HG02642 (cell line): Measurements from ENCODE around the gene ZFP92.
"Not testable (repeated sequence)": the region's sequence is repeated elsewhere in the genome, so short reads cannot be mapped to it uniquely, and the experiment has no call there.

ENCODE experiments used
- ATAC-seq: cut with Tn5 transposase; IDR thresholded peaks from one replicate; pipeline ENCODE4 v1.9.1; 2021; ENCODE audit warnings: mild to moderate bottlenecking; ENCODE audit not compliant: unreplicated experiment, poor library complexity

Gene ZFP92

GRCh38 chrX:153384973-153385372, 26.3 kb upstream of the ZFP92 start:
- not testable (repeated sequence) for ATAC-seq

- ATAC-seq = no peak
Measured at GRCh38 chrX:153386097-153386496, 25.2 kb upstream of the ZFP92 start.

- no peak for ATAC-seq
Measured at GRCh38 chrX:153387345-153387744, 23.9 kb upstream of the ZFP92 start.

- ATAC-seq = no peak
Measured at GRCh38 chrX:153387987-153388721, 23.1 kb upstream of the ZFP92 start.

- no peak for ATAC-seq
Measured at GRCh38 chrX:153388722-153389459, 22.4 kb upstream of the ZFP92 start.

GRCh38 chrX:153389460-153389768, 21.9 kb upstream of the ZFP92 start:
- not testable (repeated sequence) for ATAC-seq

- no peak for ATAC-seq
Measured at GRCh38 chrX:153392642-153393321, 18.5 kb upstream of the ZFP92 start.

GRCh38 chrX:153394612-153395011, 16.7 kb upstream of the ZFP92 start:
- no peak for ATAC-seq

GRCh38 chrX:153395613-153396319, 15.5 kb upstream of the ZFP92 start:
- ATAC-seq = no peak

- ATAC-seq = no peak
Measured at GRCh38 chrX:153396320-153397195, 14.7 kb upstream of the ZFP92 start.

GRCh38 chrX:153397256-153397960, 13.9 kb upstream of the ZFP92 start:
- no peak for ATAC-seq

- ATAC-seq = no peak
Measured at GRCh38 chrX:153398275-153398960, 12.9 kb upstream of the ZFP92 start.

- ATAC-seq = no peak
Measured at GRCh38 chrX:153400146-153401132, 10.8 kb upstream of the ZFP92 start.

GRCh38 chrX:153401133-153401764, 10.0 kb upstream of the ZFP92 start, which contains the start of gene PNMA6E:
PNMA6E (minus strand) TSS chrX:153401350; CDS start chrX:153398849, 2,501 bp downstream.
- no peak for ATAC-seq

GRCh38 chrX:153404333-153404732, 6.9 kb upstream of the ZFP92 start:
- ATAC-seq = not testable (repeated sequence)

GRCh38 chrX:153405426-153405825, 5.8 kb upstream of the ZFP92 start:
- ATAC-seq = no peak

GRCh38 chrX:153406011-153406410, 5.3 kb upstream of the ZFP92 start:
- no peak for ATAC-seq
